AG04450 (cell line): ENCODE data around the gene ITGB1BP1. TPM values are rescaled to one million over a fixed set of nuclear protein-coding genes. Genes with fewer than 3 reads are reported as not detected.

ENCODE experiments used
- CTCF ChIA-PET: fragments of 300-600, 350-600 bp; formaldehyde crosslinking; extraction: SDS; loops from one replicate; lab custom pipeline; 2022; ENCODE audit warnings: antibody characterized with exemption, inconsistent platforms; lab: Charles Lee
- POLR2A ChIA-PET: fragments of 350-600 bp; formaldehyde crosslinking; extraction: SDS; loops from one replicate; lab custom pipeline; 2021; ENCODE audit warnings: antibody characterized with exemption, inconsistent platforms; lab: Yijun Ruan, JAX
- DNase-seq: peaks from one replicate; pipeline ENCODE4 v3.0.0-alpha.2; 2011; ENCODE audit warnings: low read depth, low spot score
- H3K27ac ChIP-seq: one replicate; pipeline ENCODE4 v1.5.1; 2012; ENCODE audit warnings: low read depth, low read length, control low read depth
- H3K27me3 ChIP-seq: one replicate; pipeline ENCODE4 v1.6.0; 2012; ENCODE audit warnings: low read length; ENCODE audit not compliant: control insufficient read depth, insufficient read depth
- H3K4me3 ChIP-seq: 2 replicates; pipeline ENCODE4 v1.5.1; 2011; ENCODE audit warnings: mild to moderate bottlenecking, low read depth, low read length, control low read depth
- H3K9me3 ChIP-seq: 2 replicates; pipeline ENCODE4 v1.5.1; 2012; ENCODE audit warnings: low read length; ENCODE audit not compliant: control insufficient read depth, insufficient read depth
- polyA plus RNA-seq: library from polyadenylated mRNA; depleted of rRNA; stranded (reverse); fragments of >200 nt; gene quantifications from 2 replicates; pipeline ENCODE4 v1.2.3, GENCODE V29; 2011
- TF ChIP-seq, protein P1 (sequence below): IDR thresholded peaks from 2 replicates; pipeline ENCODE4 v1.5.1; 2011; ENCODE audit warnings: low read depth, low read length, control low read depth, inconsistent platforms

Gene ITGB1BP1
- polyA plus RNA-seq, 1 experiment, result 212 TPM

DNA sequence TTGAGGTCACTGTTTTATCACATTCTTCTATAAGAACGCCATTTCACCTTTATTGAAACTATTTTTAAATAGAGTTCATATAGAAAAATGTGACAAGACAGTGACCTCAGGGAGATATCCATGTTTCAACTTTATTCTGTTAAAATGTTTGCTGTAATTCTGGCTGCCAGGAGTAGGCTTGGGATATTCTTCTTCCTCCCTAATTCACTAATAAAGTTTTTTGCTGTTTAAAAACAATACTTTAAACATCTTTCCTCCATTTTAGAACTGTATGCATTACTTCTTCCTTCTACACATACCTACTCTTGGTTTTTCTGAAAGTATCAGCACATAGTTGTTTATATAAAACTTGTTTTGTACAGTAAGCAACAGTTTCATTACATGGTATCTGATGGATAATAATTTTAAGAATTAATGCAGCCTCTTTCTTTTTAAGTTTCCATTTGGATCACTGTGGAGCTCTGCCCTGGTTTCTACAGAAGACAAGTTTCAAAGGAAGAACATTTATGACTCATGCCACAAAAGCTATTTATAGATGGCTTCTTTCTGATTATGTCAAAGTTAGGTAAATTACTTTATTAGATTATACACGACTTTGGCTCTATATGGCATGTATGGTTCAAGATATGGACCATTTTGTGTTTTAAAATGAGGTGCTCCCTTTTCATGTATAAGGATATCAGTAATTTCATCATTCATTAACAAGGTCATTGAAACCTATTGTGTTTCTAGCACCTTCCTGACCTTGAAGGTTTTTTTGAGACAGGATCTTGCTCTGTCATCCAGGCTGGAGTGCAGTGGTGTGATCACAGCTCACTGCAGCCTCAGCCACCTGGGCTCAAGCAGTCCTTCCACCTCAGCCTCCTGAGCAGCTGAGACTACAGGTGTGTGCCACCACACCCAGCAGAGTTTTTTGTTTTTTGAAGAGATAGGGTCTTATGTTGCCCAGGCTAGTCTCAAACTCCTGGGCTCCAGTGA is 7.3 kb upstream of the ITGB1BP1 start:
- Histone ChIP-seq H3K27ac (no peak overlapping the region), H3K4me3 (no peak overlapping the region), H3K9me3 (no peaks in the 10 kb centered on the region), H3K27me3 (no peaks in the 10 kb centered on the region)
- DNase-seq, result no peak
- CTCF ChIA-PET, result interaction anchor here (0.6 to 0.7 kb wide), 2 partner anchors 215 to 472 kb away, joined by 3 read pairs; no protein-coding TSS in a partner anchor
- POLR2A ChIA-PET, result no interaction called here
- TF ChIP-seq, protein P1, sequence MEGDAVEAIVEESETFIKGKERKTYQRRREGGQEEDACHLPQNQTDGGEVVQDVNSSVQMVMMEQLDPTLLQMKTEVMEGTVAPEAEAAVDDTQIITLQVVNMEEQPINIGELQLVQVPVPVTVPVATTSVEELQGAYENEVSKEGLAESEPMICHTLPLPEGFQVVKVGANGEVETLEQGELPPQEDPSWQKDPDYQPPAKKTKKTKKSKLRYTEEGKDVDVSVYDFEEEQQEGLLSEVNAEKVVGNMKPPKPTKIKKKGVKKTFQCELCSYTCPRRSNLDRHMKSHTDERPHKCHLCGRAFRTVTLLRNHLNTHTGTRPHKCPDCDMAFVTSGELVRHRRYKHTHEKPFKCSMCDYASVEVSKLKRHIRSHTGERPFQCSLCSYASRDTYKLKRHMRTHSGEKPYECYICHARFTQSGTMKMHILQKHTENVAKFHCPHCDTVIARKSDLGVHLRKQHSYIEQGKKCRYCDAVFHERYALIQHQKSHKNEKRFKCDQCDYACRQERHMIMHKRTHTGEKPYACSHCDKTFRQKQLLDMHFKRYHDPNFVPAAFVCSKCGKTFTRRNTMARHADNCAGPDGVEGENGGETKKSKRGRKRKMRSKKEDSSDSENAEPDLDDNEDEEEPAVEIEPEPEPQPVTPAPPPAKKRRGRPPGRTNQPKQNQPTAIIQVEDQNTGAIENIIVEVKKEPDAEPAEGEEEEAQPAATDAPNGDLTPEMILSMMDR, result no peak

DNA sequence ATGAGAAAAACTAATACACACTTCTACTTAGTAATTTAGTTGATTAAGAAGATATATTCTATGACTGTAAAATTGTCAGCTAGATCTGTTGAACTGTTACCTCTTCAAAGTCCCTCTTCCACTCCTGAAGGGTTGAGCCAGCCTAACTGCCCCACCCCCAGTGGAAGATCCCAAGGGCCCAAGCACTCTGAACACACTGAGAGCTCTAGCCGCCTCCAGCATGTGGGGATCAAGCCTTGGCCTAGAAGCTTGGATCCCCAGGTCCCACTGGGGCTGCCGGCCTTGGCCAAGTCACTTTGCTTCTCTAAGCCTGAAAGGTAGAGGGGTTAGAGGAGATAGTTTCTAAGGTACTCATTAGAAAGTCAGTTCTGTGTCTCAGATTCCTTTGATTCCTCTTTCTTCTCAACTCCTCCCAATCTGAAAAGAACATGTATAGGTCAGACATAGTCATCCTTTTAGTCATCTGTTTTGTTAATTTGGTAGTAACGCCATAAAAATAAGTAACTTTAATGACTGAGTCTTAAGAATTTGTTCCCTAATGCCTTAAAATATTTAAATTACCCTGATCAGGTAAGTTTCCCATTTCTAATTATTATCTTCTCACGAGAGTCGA is 5.7 kb upstream of the ITGB1BP1 start:
- ChIA-PET POLR2A (interaction anchor here (0.6 kb wide), 1 partner anchor 74 kb away, joined by 6 read pairs; no protein-coding TSS in a partner anchor), CTCF (interaction anchor here (0.6 kb wide), 1 partner anchor 457 kb away, joined by 4 read pairs; no protein-coding TSS in a partner anchor)
- Histone ChIP-seq H3K4me3 (no peak overlapping the region), H3K27me3 (no peaks in the 10 kb centered on the region), H3K27ac (peak overlapping the region; percentile 49), H3K9me3 (no peaks in the 10 kb centered on the region)
- no peak for DNase-seq
- TF ChIP-seq, protein P1, result no peak

DNA sequence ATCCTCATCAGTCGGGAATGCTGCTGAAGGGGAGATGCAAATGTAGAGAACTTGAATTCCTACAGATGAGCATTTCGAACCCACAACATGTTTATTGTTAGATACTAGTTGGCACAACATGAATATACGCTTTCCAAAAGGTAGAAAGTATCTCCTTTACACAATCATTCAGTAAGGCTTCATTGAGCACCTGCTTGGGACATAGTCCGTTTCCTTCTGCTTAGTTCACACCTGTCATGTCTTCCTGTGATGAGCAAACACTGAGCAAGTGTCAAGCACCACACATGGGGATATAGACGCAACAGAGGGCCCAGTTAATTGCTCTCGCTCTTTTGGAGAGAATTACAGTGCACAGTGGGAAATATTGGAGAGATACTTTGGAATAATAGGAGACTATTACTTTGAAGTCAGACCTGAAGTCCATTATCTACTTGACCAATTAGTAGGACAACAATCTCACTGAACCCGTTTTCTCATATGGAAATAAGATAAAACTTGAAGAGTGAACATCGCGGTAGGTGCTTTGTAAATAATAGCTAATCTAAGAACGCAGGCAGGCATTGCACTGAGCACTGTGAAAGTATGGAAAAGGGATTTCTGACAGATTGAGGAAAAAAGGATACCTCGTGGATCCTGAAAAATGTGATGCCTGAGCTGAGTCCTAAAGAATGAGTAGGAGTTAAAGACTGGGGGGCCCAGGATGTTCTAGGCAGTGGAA is 1.3 kb upstream of the ITGB1BP1 start:
- TF ChIP-seq, protein P1, result no peak
- H3K27me3 ChIP-seq, result no peaks in the 10 kb centered on the region
- H3K27ac ChIP-seq, result no peak overlapping the region
- peak overlapping the region; percentile 98 for H3K4me3 ChIP-seq
- POLR2A ChIA-PET, result no interaction called here
- CTCF ChIA-PET, result interaction anchor here (0.8 kb wide), 1 partner anchor 54 kb away, joined by 3 read pairs; no protein-coding TSS in a partner anchor
- H3K9me3 ChIP-seq, result peaks cover 3% of the 10 kb centered on the region; the same call in 1 of the 2 replicates
- DNase-seq, result no peak

DNA sequence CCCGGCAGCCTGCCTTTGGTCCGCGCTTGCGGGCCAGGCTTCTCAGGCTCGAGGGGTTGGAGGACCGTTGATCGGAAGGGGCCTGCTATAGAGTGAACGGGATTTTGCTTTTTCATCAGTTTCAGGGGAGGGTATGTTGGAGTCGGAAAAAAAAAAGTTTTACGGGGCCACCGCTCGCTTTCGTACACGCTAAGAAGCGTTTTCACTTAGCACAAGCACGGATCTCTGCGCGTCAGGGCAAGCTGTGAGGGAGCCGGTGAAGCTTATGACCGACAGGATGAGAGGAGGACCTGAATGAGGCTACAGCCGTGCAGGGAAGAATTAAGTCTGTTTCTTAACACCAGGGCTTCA is 569 bp upstream of the ITGB1BP1 start:
- ChIA-PET POLR2A (interaction anchor here (0.6 to 2.1 kb wide), 4 partner anchors 10 to 132 kb away, joined by 3 to 9 read pairs (median 4); partner anchors contain the start of gene ADAM17), CTCF (no interaction called here)
- Histone ChIP-seq H3K27ac (peak overlapping the region; percentile 78), H3K27me3 (no peaks in the 10 kb centered on the region), H3K4me3 (peak overlapping the region; percentile 98), H3K9me3 (peaks cover 3% of the 10 kb centered on the region; the same call in 1 of the 2 replicates)
- DNase-seq, result no peak
- TF ChIP-seq, protein P1, result no peak
